Ramos (cell line): ENCODE measurements around the gene ATP1B4.
"Not testable (repeated sequence)": the region's sequence is repeated elsewhere in the genome, so short reads cannot be mapped to it uniquely, and the experiment has no call there.

ENCODE experiments used
- in situ Hi-C: fragments of 300-500 bp; cut with MboI; formaldehyde crosslinking; loops from one replicate; pipeline ENCODE4 v1.14.3; 2022; ENCODE audit warnings: low sequenced_read_pairs; ENCODE audit not compliant: unreplicated experiment

The ATP1B4 gene

GRCh38 chrX:120361764-120362305 is at the start of gene ATP1B4:
Gene ATP1B4 (plus strand): TSS chrX:120362089. CDS start chrX:120362169, 80 bp downstream.
- in situ Hi-C loops = loop anchor here (10.0 kb wide), 1 partner anchor 113 kb away; no protein-coding TSS in a partner anchor

DNA sequence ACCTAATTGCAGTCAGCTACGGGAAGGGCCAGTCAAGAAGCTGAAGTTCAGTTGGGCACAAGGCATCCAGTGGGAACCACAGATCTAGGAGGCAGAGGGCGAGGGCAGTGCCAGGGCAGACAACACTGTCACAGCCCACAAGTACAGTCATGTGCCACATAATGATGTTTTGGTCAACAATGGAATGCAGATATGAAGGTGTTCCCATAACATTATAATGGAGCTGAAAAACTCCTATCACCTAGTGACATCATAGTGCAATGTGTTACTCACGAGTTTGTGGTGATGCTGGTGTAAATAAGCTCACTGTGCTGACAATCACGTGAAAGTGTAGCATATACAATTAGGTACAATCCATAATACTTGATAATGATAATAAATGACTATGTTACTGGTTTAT is 46.1 kb upstream of the ATP1B4 start:
- in situ Hi-C loops = no loop called here

DNA sequence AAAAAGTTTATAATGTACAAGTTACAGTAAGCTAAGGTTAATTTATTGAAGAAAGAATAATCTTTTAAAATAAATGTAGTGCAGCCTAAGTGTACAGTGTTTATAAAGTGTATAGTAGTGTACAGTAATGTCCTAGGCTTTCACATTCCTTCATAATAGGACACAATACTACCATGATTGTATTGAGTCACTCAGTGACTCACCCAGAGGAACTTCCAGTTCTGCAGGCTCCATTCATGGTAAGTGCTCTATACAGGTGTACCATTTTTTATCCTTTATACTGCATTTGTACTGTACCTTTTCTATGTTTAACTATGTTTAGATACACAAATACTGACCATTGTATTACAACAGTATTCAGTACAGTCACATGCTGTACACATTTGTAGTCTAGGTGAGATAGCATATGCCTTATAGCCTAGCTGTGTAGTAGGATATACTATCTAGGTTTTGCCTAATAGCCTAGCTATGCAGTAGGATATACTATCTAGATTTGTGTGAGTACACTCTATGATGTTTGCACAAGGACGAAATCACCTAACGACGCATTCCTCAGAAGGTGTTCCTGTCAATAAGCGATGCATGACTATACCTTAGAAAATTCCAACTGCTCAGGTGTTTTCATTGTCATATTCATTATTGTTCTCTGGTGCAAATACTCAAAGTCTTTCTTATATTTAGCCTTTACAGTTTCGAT is 45.2 kb upstream of the ATP1B4 start:
- in situ Hi-C loops = no loop called here

DNA sequence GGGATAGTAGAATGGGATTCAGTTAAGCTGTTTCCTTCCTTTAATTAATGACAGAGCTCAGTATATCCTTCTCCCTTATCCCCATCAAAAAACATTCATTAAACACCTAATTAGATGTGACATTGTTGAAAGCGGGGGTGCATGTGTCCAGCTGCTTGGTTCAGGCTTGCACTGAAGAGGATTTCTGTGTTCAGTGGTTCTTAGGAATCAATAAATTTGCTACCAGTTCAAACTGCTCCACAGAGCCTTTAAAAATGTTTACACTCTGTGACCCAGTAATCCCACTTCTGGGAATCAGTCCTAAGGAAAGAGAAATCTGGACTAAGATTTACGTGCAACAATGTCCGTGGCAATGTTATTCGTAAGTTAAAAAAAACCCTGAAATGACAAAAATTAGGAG is 43.5 kb upstream of the ATP1B4 start:
- in situ Hi-C loops = no loop called here

- in situ Hi-C loops = no loop called here
Measured at GRCh38 chrX:120321520-120322281, 40.2 kb upstream of the ATP1B4 start.

DNA sequence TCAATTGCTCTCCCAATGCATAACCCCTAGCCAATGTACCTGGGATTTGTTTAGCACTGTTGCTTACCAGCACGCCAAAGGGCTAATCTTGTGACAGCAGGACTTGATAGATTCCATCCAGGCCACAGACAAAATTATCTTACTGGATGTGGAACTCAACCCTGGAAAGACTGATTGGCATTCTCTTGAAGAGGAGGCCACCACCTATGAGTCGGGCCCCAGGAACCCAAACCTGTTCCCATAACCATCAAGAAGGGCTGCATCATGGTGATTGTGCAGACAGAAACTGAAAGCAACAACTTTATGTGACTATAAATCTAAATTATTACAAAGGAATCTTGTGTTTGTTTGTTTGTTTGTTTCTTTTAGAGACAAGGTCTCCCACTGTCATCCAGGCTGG is 30.8 kb upstream of the ATP1B4 start:
- in situ Hi-C loops = no loop called here

DNA sequence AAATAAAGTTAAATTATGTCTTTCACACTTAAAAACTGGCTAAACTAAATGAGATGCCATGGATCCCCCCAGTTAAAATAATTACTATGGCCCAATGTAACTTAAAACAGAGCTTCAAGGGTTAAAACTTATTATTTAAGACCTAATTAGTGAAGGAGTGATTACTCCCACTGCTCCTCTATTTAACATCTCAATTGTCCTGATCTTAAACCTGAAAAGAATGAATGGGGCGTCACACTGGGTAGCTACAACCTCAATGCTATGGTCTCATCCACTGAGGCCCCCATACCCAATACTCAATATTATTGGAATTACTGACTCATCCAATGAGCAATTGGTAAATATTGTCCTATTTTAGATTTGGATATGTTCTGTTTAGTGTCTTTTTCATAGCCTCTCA is 29.5 kb upstream of the ATP1B4 start:
- in situ Hi-C loops = no loop called here

DNA sequence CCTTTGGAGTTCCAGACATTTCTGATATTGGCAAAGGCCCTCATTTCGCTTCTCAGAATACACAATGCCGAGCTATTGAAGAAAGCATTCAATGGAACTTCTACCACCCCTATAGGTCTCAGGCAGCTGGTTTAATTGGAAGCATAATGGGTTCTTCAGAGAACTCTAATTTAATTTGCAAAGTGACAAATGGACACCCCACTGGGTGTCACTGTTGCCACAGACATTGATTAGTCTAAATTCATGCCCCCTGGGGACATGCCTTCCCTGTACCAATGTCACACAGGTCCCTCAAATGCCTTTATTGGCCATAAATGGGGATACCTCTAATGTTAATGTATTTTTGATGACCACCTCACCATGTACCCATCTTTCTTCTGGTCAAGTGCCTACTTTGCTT is 27.7 kb upstream of the ATP1B4 start:
- in situ Hi-C loops = no loop called here

- in situ Hi-C loops = no loop called here
Measured at GRCh38 chrX:120334603-120335002, 27.3 kb upstream of the ATP1B4 start.

DNA sequence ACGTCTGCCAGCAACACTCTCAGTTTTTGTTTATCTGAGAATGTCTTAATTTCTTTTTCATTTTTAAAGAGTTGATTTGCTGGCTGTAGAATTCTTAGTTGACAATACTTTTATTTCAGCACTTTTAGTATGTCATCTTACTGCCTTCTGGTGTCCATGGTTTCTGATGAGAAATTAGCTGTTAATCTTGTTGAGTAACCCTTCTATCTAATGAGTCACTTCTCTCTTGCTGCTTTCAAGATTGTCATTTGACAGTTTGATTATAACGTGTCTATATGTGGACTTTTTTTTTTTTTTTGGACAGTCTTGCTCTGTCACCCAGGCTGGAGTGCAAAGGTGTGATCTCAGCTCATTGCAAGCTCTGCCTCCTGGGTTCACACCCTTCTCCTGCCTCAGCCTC is 26.6 kb upstream of the ATP1B4 start:
- in situ Hi-C loops = no loop called here

DNA sequence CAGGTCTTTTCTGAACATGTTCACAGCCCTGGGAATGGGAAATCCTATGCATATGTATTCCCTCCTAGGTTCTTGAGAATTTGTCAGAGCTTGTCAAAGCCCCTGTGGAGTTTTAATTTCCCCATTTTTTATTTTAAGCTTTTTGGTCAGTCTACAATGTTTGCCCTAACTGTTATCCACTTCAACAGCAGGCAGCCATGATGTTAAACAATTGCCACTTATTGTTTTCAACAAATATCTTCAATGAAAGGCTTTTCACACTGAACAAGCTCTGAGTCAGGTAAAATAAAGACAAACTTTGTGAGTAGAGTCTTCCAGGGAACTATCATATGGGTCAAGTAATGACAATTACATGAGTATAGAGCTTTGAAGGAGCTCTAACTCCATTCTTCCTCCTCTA is 25.0 kb upstream of the ATP1B4 start:
- in situ Hi-C loops = no loop called here

- in situ Hi-C loops = not testable (repeated sequence)
Measured at GRCh38 chrX:120344566-120344965, 17.3 kb upstream of the ATP1B4 start.

DNA sequence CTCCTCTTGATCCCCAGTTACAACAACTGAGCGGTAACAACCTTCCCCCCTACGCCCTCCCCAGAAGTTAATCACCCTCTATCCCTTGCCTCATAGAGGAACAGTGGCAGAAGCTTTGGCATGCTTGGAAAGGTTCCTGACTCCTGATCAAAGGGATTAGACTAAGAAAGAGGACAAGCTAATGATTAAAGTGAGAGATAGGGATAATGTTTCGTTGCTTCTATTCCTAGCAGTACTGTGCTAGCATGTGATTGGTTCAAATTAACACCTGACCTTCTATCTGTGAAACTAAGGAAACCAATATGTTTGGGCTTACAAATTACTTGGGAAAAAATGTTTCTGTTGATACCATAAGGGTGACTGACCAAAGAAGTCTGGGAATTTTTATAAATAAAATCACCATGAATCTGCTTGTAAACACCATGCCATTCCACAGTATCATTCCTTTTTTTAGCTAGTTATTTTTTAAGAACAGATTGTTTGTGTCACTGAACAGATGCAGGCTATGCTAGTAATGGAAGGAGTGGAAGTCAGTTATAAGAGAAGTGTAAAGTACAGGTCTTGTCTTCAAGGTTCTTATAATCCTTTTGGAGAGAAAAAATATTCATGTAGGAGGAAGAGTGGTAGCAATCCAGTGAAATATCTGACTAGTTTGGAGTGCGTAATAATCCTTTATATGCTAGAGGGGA is 11.3 kb upstream of the ATP1B4 start:
- in situ Hi-C loops = no loop called here

- in situ Hi-C loops = no loop called here
Measured at GRCh38 chrX:120356084-120356483, 5.8 kb upstream of the ATP1B4 start.

- in situ Hi-C loops = no loop called here
Measured at GRCh38 chrX:120357186-120357585, 4.7 kb upstream of the ATP1B4 start.

DNA sequence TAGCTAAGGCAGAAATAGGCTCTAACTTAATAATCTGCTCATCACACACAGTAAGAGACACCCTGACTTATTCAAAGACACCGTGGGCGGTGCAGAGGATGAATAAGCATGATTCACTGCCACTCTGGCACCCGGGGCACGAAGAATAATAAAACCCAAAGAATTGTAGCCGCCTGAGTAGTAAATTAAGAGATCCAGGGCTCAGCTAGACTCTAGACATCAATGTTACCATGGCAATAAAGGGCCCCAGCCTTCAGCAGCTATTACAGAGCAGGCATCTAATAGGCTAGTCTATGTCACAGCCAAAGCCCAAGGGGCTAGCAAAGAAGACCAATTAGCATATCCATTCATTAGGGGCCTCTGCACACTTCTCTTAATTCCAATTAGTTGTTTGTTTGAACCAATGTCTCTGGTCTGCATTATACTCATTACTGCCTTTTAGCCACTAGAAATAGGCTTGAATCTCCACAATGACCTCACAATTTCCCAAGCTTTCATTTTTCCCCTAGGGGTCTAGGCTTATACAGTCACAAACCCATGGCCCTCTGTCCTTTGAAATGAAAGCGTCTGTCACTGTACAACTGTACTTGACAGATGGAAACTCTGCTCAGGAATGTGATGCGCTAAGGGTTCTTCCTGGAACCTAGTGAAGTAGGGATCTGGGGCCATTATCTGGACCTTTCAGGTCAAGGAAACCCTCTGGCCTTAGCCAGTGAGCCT is 3.0 kb upstream of the ATP1B4 start:
- in situ Hi-C loops = no loop called here

DNA sequence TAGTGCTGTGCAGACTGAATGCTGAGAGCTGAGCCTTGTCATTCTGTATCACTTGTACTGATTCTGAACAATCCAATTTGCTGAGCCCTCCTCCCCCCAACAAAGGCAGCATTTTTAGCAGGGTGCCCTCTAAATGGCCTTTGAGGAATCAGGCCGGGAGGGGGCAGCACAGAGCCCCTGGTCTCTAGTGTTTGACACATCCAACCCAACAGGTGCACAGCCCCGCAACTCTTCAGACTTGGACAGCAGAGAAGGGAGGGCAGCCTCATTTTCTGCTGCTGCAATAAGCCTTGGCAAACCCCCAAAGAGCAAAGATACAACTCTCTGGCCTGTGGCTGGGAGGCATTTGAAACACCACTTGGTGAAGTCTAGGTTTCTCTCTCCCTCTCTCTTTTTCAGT is 3.4 kb downstream of the ATP1B4 start:
- in situ Hi-C loops = loop anchor here (10.0 kb wide), 1 partner anchor 109 kb away; no protein-coding TSS in a partner anchor

DNA sequence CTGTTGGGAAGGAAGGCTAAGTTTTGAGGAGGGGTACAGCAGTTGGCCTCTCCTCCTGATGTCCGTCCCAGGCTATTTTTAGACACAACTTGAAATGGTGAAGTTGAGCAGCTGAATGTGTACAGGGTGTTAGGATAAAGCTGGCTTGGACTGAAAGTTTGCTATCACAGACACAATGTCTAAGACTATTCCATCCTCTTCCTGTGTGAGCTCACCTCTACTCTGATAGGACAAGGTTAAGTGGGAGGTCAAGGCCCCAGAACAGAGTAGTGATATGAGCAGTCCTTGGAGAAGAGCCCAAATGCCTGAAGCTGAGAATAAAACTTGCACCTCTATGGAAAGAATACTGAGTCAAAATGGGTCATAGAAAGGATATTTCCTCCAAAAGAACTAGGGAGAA is 4.1 kb downstream of the ATP1B4 start:
- in situ Hi-C loops = loop anchor here (10.0 kb wide), 1 partner anchor 109 kb away; no protein-coding TSS in a partner anchor

DNA sequence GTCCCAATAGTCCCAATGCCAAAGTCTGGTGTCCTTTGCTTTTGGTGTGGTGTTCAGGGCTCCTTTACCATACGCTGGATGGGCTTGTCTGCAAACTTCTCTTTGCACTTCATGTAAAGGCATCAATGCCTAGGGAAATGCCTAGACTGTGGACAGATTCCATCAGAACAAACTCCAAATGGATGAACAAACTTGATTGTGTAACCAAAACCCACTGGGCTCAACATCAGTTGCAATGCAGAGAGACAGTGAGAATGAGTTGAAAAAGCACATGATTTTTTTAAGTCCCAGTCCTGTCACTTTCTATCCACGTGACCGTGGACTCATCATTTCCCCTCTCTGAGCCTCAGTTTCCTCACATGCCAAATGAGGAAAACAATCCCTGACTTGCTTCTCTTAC is 4.9 kb downstream of the ATP1B4 start:
- in situ Hi-C loops = loop anchor here (10.0 kb wide), 1 partner anchor 108 kb away; no protein-coding TSS in a partner anchor
